Gastroesophageal sphincter (tissue), 3 donors: ENCODE measurements around the gene ACSL6.

Experiments used
- CTCF ChIP-seq, 4 experiments: fragments of 200-600 bp in 2 of 4; fragments of 450-650 bp in 2 of 4; sonication (generic) in 1 of 4; IDR thresholded peaks; one replicate each; pipeline ENCODE4 v1.5.1; 2017 to 2019; ENCODE audit warnings: antibody characterized with exemption in 4 of 4, mild to moderate bottlenecking in 2 of 4, moderate library complexity in 2 of 4
- EP300 ChIP-seq: sonication (generic); formaldehyde crosslinking; IDR thresholded peaks from one replicate; pipeline ENCODE4 v1.6.1; 2017; ENCODE audit warnings: antibody characterized with exemption, mild to moderate bottlenecking

DNA sequence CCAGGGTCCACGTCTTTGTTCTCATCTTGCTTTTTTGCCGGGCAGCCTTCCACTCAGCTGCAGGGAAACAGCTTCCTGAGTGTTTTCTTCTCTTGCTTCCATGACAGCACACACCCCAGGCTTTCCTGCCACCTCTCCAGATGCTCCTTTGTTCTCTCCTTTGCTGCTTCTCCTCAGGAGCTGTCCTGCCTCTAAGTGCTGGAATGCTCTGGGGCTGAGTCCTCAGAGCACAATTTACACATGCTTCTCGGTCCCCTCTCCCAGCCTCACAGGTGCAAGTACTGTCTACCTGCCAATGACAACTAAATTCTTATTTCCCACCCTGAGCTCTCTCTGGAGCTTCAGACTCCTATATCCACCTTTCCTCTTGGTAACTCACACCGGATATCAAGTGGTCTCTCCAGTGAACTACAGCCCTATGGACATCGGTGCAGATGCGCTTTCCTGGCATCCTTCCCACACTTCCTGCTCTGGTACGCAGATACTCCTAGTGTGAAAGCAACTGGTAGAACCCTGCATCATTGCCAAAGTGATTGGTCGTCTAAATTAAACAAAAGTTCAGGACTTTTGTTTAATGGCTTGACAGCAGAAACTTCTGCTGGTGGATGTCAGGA is 13.4 kb upstream of the ACSL6 start:
- no peak for TF ChIP-seq CTCF (IDR thresholded peaks at IDR 0.05)
- no peak for TF ChIP-seq EP300
